Naive thymus-derived CD4-positive, alpha-beta T cell (primary cell): ENCODE results near the gene PLCD3. TPM values are rescaled to one million over a fixed set of nuclear protein-coding genes. Genes with fewer than 3 reads are reported as not detected.

Source experiments
- ATAC-seq: fragments of 150-1000 bp; cut with Tn5 transposase; 2 replicates; pipeline ENCODE4 v1.10.0; 2021; ENCODE audit warnings: mild to moderate bottlenecking, moderate library complexity
- CTCF ChIA-PET: fragments of 350-600 bp; sonication (Branson Sonifier 250); formaldehyde crosslinking; loops from one replicate; lab custom pipeline; 2021; ENCODE audit warnings: antibody characterized with exemption; lab: Charles Lee
- POLR2A ChIA-PET: fragments of 350-600 bp; sonication (Branson Sonifier 250); formaldehyde crosslinking; loops from one replicate; lab custom pipeline; 2021; ENCODE audit warnings: antibody characterized with exemption, inconsistent platforms; lab: Charles Lee
- DNase-seq, 9 donors: peaks; one replicate each; pipeline versions ENCODE4 v3.0.0 to v3.0.0-alpha.2; 2020 to 2022; ENCODE audit warnings: mixed read lengths in 1 of 9
- H3K27ac ChIP-seq: one replicate; pipeline ENCODE4 v1.7.0; 2013; ENCODE audit warnings: mild to moderate bottlenecking, low read depth, low read length, moderate library complexity
- H3K27me3 ChIP-seq, 2 donors: one replicate each; pipeline ENCODE4 v1.7.0; 2013; ENCODE audit warnings: low read length in 2 of 2, mild to moderate bottlenecking in 2 of 2, moderate library complexity in 2 of 2; ENCODE audit not compliant: control insufficient read depth in 2 of 2, insufficient read depth in 2 of 2
- H3K36me3 ChIP-seq, 3 experiments: 1 replicate in 2 of 3; 2 replicates in 1 of 3; pipeline ENCODE4 v1.7.0; 2013; ENCODE audit warnings: low read length in 3 of 3, mild to moderate bottlenecking in 3 of 3, moderate library complexity in 1 of 3; ENCODE audit not compliant: insufficient read depth in 3 of 3, control insufficient read depth in 2 of 3
- H3K4me1 ChIP-seq, 2 donors: one replicate each; pipeline ENCODE4 v1.7.0; 2013; ENCODE audit warnings: low read length in 2 of 2, mild to moderate bottlenecking in 2 of 2, moderate library complexity in 1 of 2; ENCODE audit not compliant: control insufficient read depth in 2 of 2, insufficient read depth in 2 of 2
- H3K4me3 ChIP-seq: 2 replicates; pipeline ENCODE4 v1.7.0; 2013; ENCODE audit warnings: mild to moderate bottlenecking, low read length
- H3K9me3 ChIP-seq, 3 experiments: 1 replicate in 2 of 3; 2 replicates in 1 of 3; pipeline ENCODE4 v1.7.0; 2013; ENCODE audit warnings: low read length in 3 of 3; ENCODE audit not compliant: control insufficient read depth in 2 of 3
- H3K27ac Mint-ChIP-seq, 9 donors: one replicate each; pipeline ENCODE4 v1.8.0; 2020 to 2022; ENCODE audit warnings: mixed read lengths in 9 of 9, mild to moderate bottlenecking in 8 of 9, moderate library complexity in 5 of 9, inconsistent platforms in 2 of 9
- H3K27me3 Mint-ChIP-seq, 5 donors: one replicate each; pipeline ENCODE4 v1.8.0; 2021 to 2022; ENCODE audit warnings: mixed read lengths in 5 of 5, mild to moderate bottlenecking in 1 of 5
- H3K36me3 Mint-ChIP-seq, 5 donors: one replicate each; pipeline ENCODE4 v1.8.0; 2020 to 2022; ENCODE audit warnings: mixed read lengths in 5 of 5, mild to moderate bottlenecking in 3 of 5, inconsistent platforms in 1 of 5
- H3K4me1 Mint-ChIP-seq, 7 donors: one replicate each; pipeline ENCODE4 v1.8.0; 2020 to 2022; ENCODE audit warnings: mixed read lengths in 7 of 7, mild to moderate bottlenecking in 3 of 7, inconsistent platforms in 1 of 7
- H3K4me3 Mint-ChIP-seq, 10 donors: one replicate each; pipeline ENCODE4 v1.8.0; 2020 to 2022; ENCODE audit warnings: mild to moderate bottlenecking in 10 of 10, mixed read lengths in 10 of 10, moderate library complexity in 6 of 10, inconsistent platforms in 2 of 10
- H3K9me3 Mint-ChIP-seq, 11 donors: one replicate each; pipeline ENCODE4 v1.8.0; 2020 to 2022; ENCODE audit warnings: mixed read lengths in 11 of 11, mild to moderate bottlenecking in 4 of 11, inconsistent platforms in 1 of 11, moderate library complexity in 1 of 11
- intact Hi-C, 2 donors: fragments of 100-400 bp; cut with micrococcal nuclease; formaldehyde crosslinking; loops; one replicate each; pipeline ENCODE4 v1.15.1; 2023
- polyA plus RNA-seq, 2 donors: library from polyadenylated mRNA; unstranded; fragments of 300-500 nt; fragmentation: Illumina TruSeq; gene quantifications; one replicate each; pipeline ENCODE4 v1.2.3, GENCODE V29; 2021
- total RNA-seq, 6 experiments: library from RNA in 5 of 6; stranded (reverse) in 5 of 6; gene quantifications; 1 replicate in 5 of 6; 2 replicates in 1 of 6; pipeline ENCODE4 v1.2.3 and lab custom pipeline; 2021 to 2026

The PLCD3 gene
- total and polyA plus RNA-seq, 7 experiments from 2014 or later = 0.21 to 5.1 (median 2.7) TPM; not detected in 1

GRCh38 chr17:45081047-45081703 is 51.1 kb downstream of the PLCD3 start:
- Histone ChIP-seq H3K27ac (no peak overlapping the region), H3K9me3 (no peaks in the 10 kb centered on the region), H3K27me3 (no peaks in the 10 kb centered on the region), H3K4me1 (no peaks in the 10 kb centered on the region), H3K36me3 (peaks cover 4 to 45% (median 21%) of the 10 kb centered on the region in 3 experiments), H3K4me3 (no peak overlapping the region)
- intact Hi-C loops = no loop called here
- Mint-ChIP-seq H3K36me3 (peaks cover 0 to 22% (median 16%) of the 10 kb centered on the region in 5 donors), H3K4me3 (no peak overlapping the region), H3K27ac (no peak overlapping the region), H3K4me1 (peaks cover 9 to 21% (median 18%) of the 10 kb centered on the region in 7 donors), H3K9me3 (no peaks in the 10 kb centered on the region), H3K27me3 (no peaks in the 10 kb centered on the region)
- CTCF ChIA-PET = no interaction called here
- ATAC-seq (no peak), DNase-seq (no peak)
- POLR2A ChIA-PET = no interaction called here

GRCh38 chr17:45077643-45078042 is 54.7 kb downstream of the PLCD3 start:
- Mint-ChIP-seq H3K27ac (peak overlapping the region in 2 of 9 donors; percentile 52 to 55), H3K36me3 (peaks cover 0 to 28% (median 16%) of the 10 kb centered on the region in 5 donors), H3K4me1 (peaks cover 17 to 37% (median 26%) of the 10 kb centered on the region in 7 donors), H3K9me3 (no peaks in the 10 kb centered on the region), H3K27me3 (no peaks in the 10 kb centered on the region), H3K4me3 (no peak overlapping the region)
- no peak for DNase-seq
- intact Hi-C loops = no loop called here
- no peaks in the 10 kb centered on the region for H3K4me1 ChIP-seq
- ChIA-PET CTCF (no interaction called here), POLR2A (interaction anchor here (0.9 kb wide), 1 partner anchor 16 kb away, joined by 3 read pairs; the partner anchor contains the start of gene NMT1)
- H3K36me3 ChIP-seq = peaks cover 4 to 43% (median 13%) of the 10 kb centered on the region in 3 experiments
- no peak overlapping the region for H3K27ac ChIP-seq
- peak; percentile 37 for ATAC-seq
- H3K9me3 ChIP-seq = no peaks in the 10 kb centered on the region
- H3K27me3 ChIP-seq = no peaks in the 10 kb centered on the region
- no peak overlapping the region for H3K4me3 ChIP-seq

- H3K4me3 Mint-ChIP-seq = no peak overlapping the region
- peaks cover 0 to 35% (median 8%) of the 10 kb centered on the region in 3 experiments for H3K36me3 ChIP-seq
- no peak for ATAC-seq
- H3K27me3 ChIP-seq = no peaks in the 10 kb centered on the region
- ChIA-PET CTCF (no interaction called here), POLR2A (interaction anchor here (0.7 to 1.9 kb wide), 4 partner anchors 12 to 88 kb away, joined by 3 to 15 read pairs (median 4); partner anchors contain the start of genes HEXIM2 and NMT1)
- H3K36me3 Mint-ChIP-seq = peaks cover 0 to 18% (median 14%) of the 10 kb centered on the region in 5 donors
- H3K4me1 ChIP-seq = no peaks in the 10 kb centered on the region
- no peak overlapping the region for H3K4me3 ChIP-seq
- intact Hi-C loops = no loop called here
- peak overlapping the region in 1 of 9 donors; percentile 0 for H3K27ac Mint-ChIP-seq
- no peaks in the 10 kb centered on the region for H3K27me3 Mint-ChIP-seq
- no peaks in the 10 kb centered on the region for H3K9me3 ChIP-seq
- no peak overlapping the region for H3K27ac ChIP-seq
- DNase-seq = no peak
- peaks cover 17 to 41% (median 35%) of the 10 kb centered on the region in 7 donors for H3K4me1 Mint-ChIP-seq
- no peaks in the 10 kb centered on the region for H3K9me3 Mint-ChIP-seq
Observed at GRCh38 chr17:45073414-45074070, 58.8 kb downstream of the PLCD3 start.

- intact Hi-C loops = no loop called here
- no peak overlapping the region for H3K4me3 Mint-ChIP-seq
- DNase-seq = no peak
- Histone ChIP-seq H3K4me3 (no peak overlapping the region), H3K9me3 (no peaks in the 10 kb centered on the region), H3K4me1 (no peaks in the 10 kb centered on the region), H3K27me3 (no peaks in the 10 kb centered on the region), H3K27ac (no peak overlapping the region), H3K36me3 (peaks cover 0 to 30% (median 4%) of the 10 kb centered on the region in 3 experiments)
- H3K9me3 Mint-ChIP-seq = peaks cover 0 to 2% (median 0%) of the 10 kb centered on the region in 11 donors
- no peaks in the 10 kb centered on the region for H3K27me3 Mint-ChIP-seq
- H3K4me1 Mint-ChIP-seq = peaks cover 12 to 35% (median 28%) of the 10 kb centered on the region in 7 donors
- ChIA-PET POLR2A (interaction anchor here (1.0 kb wide), 1 partner anchor 20 kb away, joined by 4 read pairs; no protein-coding TSS in a partner anchor), CTCF (no interaction called here)
- peaks cover 0 to 27% (median 9%) of the 10 kb centered on the region in 5 donors for H3K36me3 Mint-ChIP-seq
- ATAC-seq = no peak
- no peak overlapping the region for H3K27ac Mint-ChIP-seq
Observed at GRCh38 chr17:45070809-45071208, 61.5 kb downstream of the PLCD3 start.

- Histone ChIP-seq H3K27ac (no peak overlapping the region), H3K36me3 (peaks cover 0 to 25% (median 4%) of the 10 kb centered on the region in 3 experiments), H3K9me3 (no peaks in the 10 kb centered on the region), H3K27me3 (no peaks in the 10 kb centered on the region), H3K4me1 (no peaks in the 10 kb centered on the region), H3K4me3 (no peak overlapping the region)
- peaks cover 0 to 27% (median 9%) of the 10 kb centered on the region in 5 donors for H3K36me3 Mint-ChIP-seq
- ChIA-PET POLR2A (no interaction called here), CTCF (interaction anchor here (0.7 kb wide), 1 partner anchor 34 kb away, joined by 4 read pairs; no protein-coding TSS in a partner anchor)
- H3K27ac Mint-ChIP-seq = no peak overlapping the region
- intact Hi-C loops = no loop called here
- peaks cover 13 to 40% (median 32%) of the 10 kb centered on the region in 7 donors for H3K4me1 Mint-ChIP-seq
- no peak for ATAC-seq
- H3K4me3 Mint-ChIP-seq = no peak overlapping the region
- H3K27me3 Mint-ChIP-seq = no peaks in the 10 kb centered on the region
- H3K9me3 Mint-ChIP-seq = peaks cover 0 to 2% (median 0%) of the 10 kb centered on the region in 11 donors
- no peak for DNase-seq
Observed at GRCh38 chr17:45070001-45070400, 62.3 kb downstream of the PLCD3 start.

- Histone ChIP-seq H3K9me3 (no peaks in the 10 kb centered on the region), H3K4me1 (peaks cover 1 to 5% of the 10 kb centered on the region in 2 donors), H3K36me3 (peaks cover 0 to 14% (median 4%) of the 10 kb centered on the region in 3 experiments), H3K27ac (no peak overlapping the region), H3K27me3 (no peaks in the 10 kb centered on the region), H3K4me3 (no peak overlapping the region)
- ATAC-seq (no peak), DNase-seq (no peak)
- no peaks in the 10 kb centered on the region for H3K27me3 Mint-ChIP-seq
- peaks cover 17 to 57% (median 38%) of the 10 kb centered on the region in 7 donors for H3K4me1 Mint-ChIP-seq
- peaks cover 0 to 22% (median 9%) of the 10 kb centered on the region in 5 donors for H3K36me3 Mint-ChIP-seq
- ChIA-PET POLR2A (interaction anchor here (1.1 to 1.7 kb wide), 4 partner anchors 12 to 81 kb away, joined by 3 to 6 read pairs (median 4); partner anchors contain the start of genes DCAKD and HEXIM1), CTCF (interaction anchor here (1.0 kb wide), 1 partner anchor 17 kb away, joined by 4 read pairs; no protein-coding TSS in a partner anchor)
- H3K4me3 Mint-ChIP-seq = peak overlapping the region in 1 of 10 donors; percentile 7
- H3K9me3 Mint-ChIP-seq = peaks cover 0 to 2% (median 0%) of the 10 kb centered on the region in 11 donors
- intact Hi-C loops = no loop called here
- peak overlapping the region in 4 of 9 donors; percentile 10 to 42 (median 17) for H3K27ac Mint-ChIP-seq
Observed at GRCh38 chr17:45067637-45068036, 64.7 kb downstream of the PLCD3 start.
